Testis (tissue), 2 donors: Measurements from ENCODE around the gene SDC3.

ENCODE experiments used
- CTCF ChIP-seq, 3 experiments: fragments of 450-650 bp in 2 of 3; fragments of 200-600 bp in 1 of 3; sonication (generic) in 1 of 3; IDR thresholded peaks; one replicate each; pipeline ENCODE4 v1.5.1; 2016 to 2019; ENCODE audit warnings: antibody characterized with exemption in 3 of 3, mild to moderate bottlenecking in 2 of 3, moderate library complexity in 1 of 3
- POLR2A ChIP-seq: fragments of 450-650 bp; IDR thresholded peaks from one replicate; pipeline ENCODE4 v1.6.1; 2017; ENCODE audit warnings: antibody characterized with exemption, mild to moderate bottlenecking, moderate library complexity

GRCh38 chr1:30845904-30846290 lies 62.7 kb downstream of the SDC3 start:
- TF ChIP-seq CTCF (IDR thresholded peaks at IDR 0.05) (no peak), POLR2A (no peak)
